ENCODE results near the gene ODAM.

ODAM gene

GRCh38 chr4:70197842-70198241 is 2.3 kb downstream of the ODAM start:
- H3K4me3 ChIP-seq (ENCODE audit: low read depth, low read length) = no peak overlapping the region
- ChIA-PET CTCF (interaction anchor here (1.8 kb wide), 1 partner anchor 14 kb away, joined by 10 read pairs; no protein-coding TSS in a partner anchor), POLR2A (no interaction called here)
- H3K9me3 ChIP-seq (ENCODE audit: control insufficient read depth, insufficient read depth, low read depth, low read length) = no peaks in the 10 kb centered on the region
- no peaks in the 10 kb centered on the region for H3K4me1 ChIP-seq (ENCODE audit: control insufficient read depth, insufficient read depth, low read length)
- TF ChIP-seq ZNF114 (tag by site-specific recombination; IDR thresholded peaks at IDR 0.05) (no peak), ZBTB17 (tag by site-specific recombination; IDR thresholded peaks at IDR 0.05) (no peak), ZNF311 (tag by site-specific recombination; IDR thresholded peaks at IDR 0.05; ENCODE audit: borderline replicate concordance) (no peak), ZNF302 (tag by site-specific recombination; IDR thresholded peaks at IDR 0.05; ENCODE audit: low read depth) (no peak), GLI2 (tag by site-specific recombination; IDR thresholded peaks at IDR 0.05; ENCODE audit: borderline replicate concordance, low read depth) (no peak), ZNF692 (tag by site-specific recombination; IDR thresholded peaks at IDR 0.05) (no peak), ZNF366 (tag by site-specific recombination; conservative IDR thresholded peaks at IDR 0.05) (no peak), ZNF266 (tag by site-specific recombination; IDR thresholded peaks at IDR 0.05; ENCODE audit: low read depth) (no peak), ZFHX2 (tag by site-specific recombination; conservative IDR thresholded peaks at IDR 0.05) (no peak), HOXD13 (CRISPR knock-in tag; IDR thresholded peaks at IDR 0.05; ENCODE audit: borderline replicate concordance) (no peak)
- TF ChIP-seq, protein P1, sequence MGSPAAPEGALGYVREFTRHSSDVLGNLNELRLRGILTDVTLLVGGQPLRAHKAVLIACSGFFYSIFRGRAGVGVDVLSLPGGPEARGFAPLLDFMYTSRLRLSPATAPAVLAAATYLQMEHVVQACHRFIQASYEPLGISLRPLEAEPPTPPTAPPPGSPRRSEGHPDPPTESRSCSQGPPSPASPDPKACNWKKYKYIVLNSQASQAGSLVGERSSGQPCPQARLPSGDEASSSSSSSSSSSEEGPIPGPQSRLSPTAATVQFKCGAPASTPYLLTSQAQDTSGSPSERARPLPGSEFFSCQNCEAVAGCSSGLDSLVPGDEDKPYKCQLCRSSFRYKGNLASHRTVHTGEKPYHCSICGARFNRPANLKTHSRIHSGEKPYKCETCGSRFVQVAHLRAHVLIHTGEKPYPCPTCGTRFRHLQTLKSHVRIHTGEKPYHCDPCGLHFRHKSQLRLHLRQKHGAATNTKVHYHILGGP (tag by site-specific recombination; IDR thresholded peaks at IDR 0.05) = no peak
- TF ChIP-seq, protein P2, sequence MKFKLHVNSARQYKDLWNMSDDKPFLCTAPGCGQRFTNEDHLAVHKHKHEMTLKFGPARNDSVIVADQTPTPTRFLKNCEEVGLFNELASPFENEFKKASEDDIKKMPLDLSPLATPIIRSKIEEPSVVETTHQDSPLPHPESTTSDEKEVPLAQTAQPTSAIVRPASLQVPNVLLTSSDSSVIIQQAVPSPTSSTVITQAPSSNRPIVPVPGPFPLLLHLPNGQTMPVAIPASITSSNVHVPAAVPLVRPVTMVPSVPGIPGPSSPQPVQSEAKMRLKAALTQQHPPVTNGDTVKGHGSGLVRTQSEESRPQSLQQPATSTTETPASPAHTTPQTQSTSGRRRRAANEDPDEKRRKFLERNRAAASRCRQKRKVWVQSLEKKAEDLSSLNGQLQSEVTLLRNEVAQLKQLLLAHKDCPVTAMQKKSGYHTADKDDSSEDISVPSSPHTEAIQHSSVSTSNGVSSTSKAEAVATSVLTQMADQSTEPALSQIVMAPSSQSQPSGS (tag by site-specific recombination; IDR thresholded peaks at IDR 0.05; ENCODE audit: low read depth) = no peak
- no peaks in the 10 kb centered on the region for H3K36me3 ChIP-seq (ENCODE audit: control insufficient read depth in 2 of 2, insufficient read depth in 1 of 2, low read length in 2 of 2)
- no peak overlapping the region for H3K27ac ChIP-seq (ENCODE audit: extremely low read depth, low read depth, low read length)

DNA sequence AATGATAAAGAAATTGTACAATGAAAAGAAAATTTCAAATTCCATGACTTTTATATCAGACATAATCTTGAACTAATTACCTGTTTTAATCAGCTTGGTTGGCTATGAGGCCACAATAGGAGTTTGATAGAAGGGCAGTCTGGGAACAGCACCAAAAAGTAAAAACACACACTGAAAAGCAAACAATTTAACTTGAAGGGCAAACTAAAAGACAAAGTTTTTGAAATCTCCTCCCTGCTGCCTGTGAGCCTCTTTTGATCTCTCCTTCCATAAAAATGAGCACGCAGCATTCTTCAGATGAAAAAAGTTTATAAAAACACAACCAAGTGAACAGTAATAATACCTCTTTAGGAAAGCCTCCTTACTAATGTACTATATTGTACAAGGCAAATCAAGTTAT is 8.1 kb downstream of the ODAM start:
- H3K36me3 ChIP-seq (ENCODE audit: control insufficient read depth in 2 of 2, insufficient read depth in 1 of 2, low read length in 2 of 2) = no peaks in the 10 kb centered on the region
- POLR2A ChIA-PET = no interaction called here
- CTCF ChIA-PET = no interaction called here
- no peaks in the 10 kb centered on the region for H3K4me1 ChIP-seq (ENCODE audit: control insufficient read depth, insufficient read depth, low read length)
- no peaks in the 10 kb centered on the region for H3K9me3 ChIP-seq (ENCODE audit: control insufficient read depth, insufficient read depth, low read depth, low read length)
- no peak overlapping the region for H3K4me3 ChIP-seq (ENCODE audit: low read depth, low read length)
- TF ChIP-seq, protein P3, sequence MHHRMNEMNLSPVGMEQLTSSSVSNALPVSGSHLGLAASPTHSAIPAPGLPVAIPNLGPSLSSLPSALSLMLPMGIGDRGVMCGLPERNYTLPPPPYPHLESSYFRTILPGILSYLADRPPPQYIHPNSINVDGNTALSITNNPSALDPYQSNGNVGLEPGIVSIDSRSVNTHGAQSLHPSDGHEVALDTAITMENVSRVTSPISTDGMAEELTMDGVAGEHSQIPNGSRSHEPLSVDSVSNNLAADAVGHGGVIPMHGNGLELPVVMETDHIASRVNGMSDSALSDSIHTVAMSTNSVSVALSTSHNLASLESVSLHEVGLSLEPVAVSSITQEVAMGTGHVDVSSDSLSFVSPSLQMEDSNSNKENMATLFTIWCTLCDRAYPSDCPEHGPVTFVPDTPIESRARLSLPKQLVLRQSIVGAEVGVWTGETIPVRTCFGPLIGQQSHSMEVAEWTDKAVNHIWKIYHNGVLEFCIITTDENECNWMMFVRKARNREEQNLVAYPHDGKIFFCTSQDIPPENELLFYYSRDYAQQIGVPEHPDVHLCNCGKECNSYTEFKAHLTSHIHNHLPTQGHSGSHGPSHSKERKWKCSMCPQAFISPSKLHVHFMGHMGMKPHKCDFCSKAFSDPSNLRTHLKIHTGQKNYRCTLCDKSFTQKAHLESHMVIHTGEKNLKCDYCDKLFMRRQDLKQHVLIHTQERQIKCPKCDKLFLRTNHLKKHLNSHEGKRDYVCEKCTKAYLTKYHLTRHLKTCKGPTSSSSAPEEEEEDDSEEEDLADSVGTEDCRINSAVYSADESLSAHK (tag by site-specific recombination; IDR thresholded peaks at IDR 0.05) = no peak
- TF ChIP-seq ZNF791 (tag by site-specific recombination; IDR thresholded peaks at IDR 0.05) (no peak), ZNF548 (tag by site-specific recombination; IDR thresholded peaks at IDR 0.05) (no peak), ZSCAN18 (tag by site-specific recombination; IDR thresholded peaks at IDR 0.05) (no peak), HOXA7 (CRISPR knock-in tag; IDR thresholded peaks at IDR 0.05; ENCODE audit: borderline replicate concordance) (no peak), ELK4 (IDR thresholded peaks at IDR 0.05; ENCODE audit: borderline replicate concordance, low read depth, low read length) (no peak), PATZ1 (tag by site-specific recombination; IDR thresholded peaks at IDR 0.05) (no peak)
- TF ChIP-seq, protein P4, sequence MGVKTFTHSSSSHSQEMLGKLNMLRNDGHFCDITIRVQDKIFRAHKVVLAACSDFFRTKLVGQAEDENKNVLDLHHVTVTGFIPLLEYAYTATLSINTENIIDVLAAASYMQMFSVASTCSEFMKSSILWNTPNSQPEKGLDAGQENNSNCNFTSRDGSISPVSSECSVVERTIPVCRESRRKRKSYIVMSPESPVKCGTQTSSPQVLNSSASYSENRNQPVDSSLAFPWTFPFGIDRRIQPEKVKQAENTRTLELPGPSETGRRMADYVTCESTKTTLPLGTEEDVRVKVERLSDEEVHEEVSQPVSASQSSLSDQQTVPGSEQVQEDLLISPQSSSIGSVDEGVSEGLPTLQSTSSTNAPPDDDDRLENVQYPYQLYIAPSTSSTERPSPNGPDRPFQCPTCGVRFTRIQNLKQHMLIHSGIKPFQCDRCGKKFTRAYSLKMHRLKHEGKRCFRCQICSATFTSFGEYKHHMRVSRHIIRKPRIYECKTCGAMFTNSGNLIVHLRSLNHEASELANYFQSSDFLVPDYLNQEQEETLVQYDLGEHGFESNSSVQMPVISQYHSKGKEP (tag by site-specific recombination; IDR thresholded peaks at IDR 0.05) = no peak
- H3K27ac ChIP-seq (ENCODE audit: extremely low read depth, low read depth, low read length) = no peak overlapping the region

All from HEK293 (cell line).